IMR-90 (cell line): ENCODE measurements around the gene ARPP21. TPM values are rescaled to one million over a fixed set of nuclear protein-coding genes. Genes with fewer than 3 reads are reported as not detected.

Experiments used
- ATAC-seq: fragments of 200-7000 bp; cut with Tn5 transposase; 2 replicates; pipeline ENCODE4 v1.9.1; 2020; ENCODE audit warnings: low read depth, mild to moderate bottlenecking, moderate library complexity
- BruUV-seq: library from RNA; stranded (reverse); fragments of 400-500 nt; replicated peaks from 2 replicates; lab custom pipeline; 2021; lab: Mats Ljungman, UMichigan
- CTCF ChIA-PET: fragments of 300-600 bp; formaldehyde crosslinking; extraction: SDS; loops from one replicate; lab custom pipeline; 2021; ENCODE audit warnings: antibody characterized with exemption; lab: Yijun Ruan, JAX
- POLR2A ChIA-PET: fragments of 300-600 bp; sonication (Branson Sonifier 250); formaldehyde crosslinking; loops from one replicate; lab custom pipeline; 2022; ENCODE audit warnings: antibody characterized with exemption; ENCODE audit not compliant: unreplicated experiment; lab: Charles Lee
- DNase-seq: peaks from one replicate; pipeline ENCODE4 v3.0.0; 2013
- H2AFZ ChIP-seq: replicated peaks from 2 replicates; pipeline ENCODE3; 2013; ENCODE audit warnings: low read length, mild to moderate bottlenecking; ENCODE audit not compliant: poor library complexity
- H2AK5ac ChIP-seq: 2 replicates; pipeline ENCODE4 v1.6.1; 2013; ENCODE audit warnings: low read depth, low read length, inconsistent platforms
- H2AK9ac ChIP-seq: replicated peaks from 2 replicates; pipeline ENCODE3; 2013; ENCODE audit warnings: mild to moderate bottlenecking, low read depth, low read length, moderate library complexity; ENCODE audit not compliant: poor library complexity
- H2BK120ac ChIP-seq: 2 replicates; pipeline ENCODE4 v1.6.1; 2013; ENCODE audit warnings: low read depth, low read length, inconsistent platforms
- H2BK15ac ChIP-seq: 3 replicates; pipeline ENCODE4 v1.6.1; 2013; ENCODE audit warnings: low read depth, low read length, inconsistent platforms
- H2BK20ac ChIP-seq: 2 replicates; pipeline ENCODE4 v1.6.1; 2013; ENCODE audit warnings: low read depth, mild to moderate bottlenecking, inconsistent platforms, low read length, moderate library complexity
- H2BK5ac ChIP-seq: 2 replicates; pipeline ENCODE4 v1.6.1; 2013; ENCODE audit warnings: mild to moderate bottlenecking, low read depth, low read length, inconsistent platforms; ENCODE audit not compliant: poor library complexity, severe bottlenecking
- H3K14ac ChIP-seq: replicated peaks from 2 replicates; pipeline ENCODE4 v1.6.1; 2013; ENCODE audit warnings: low read depth, low read length, inconsistent platforms
- H3K18ac ChIP-seq: 2 replicates; pipeline ENCODE4 v1.6.1; 2013; ENCODE audit warnings: low read depth, low read length, control low read depth
- H3K23ac ChIP-seq: 2 replicates; pipeline ENCODE4 v1.6.1; 2013; ENCODE audit warnings: low read depth, low read length, inconsistent platforms
- H3K27ac ChIP-seq: 2 replicates; pipeline ENCODE4 v1.5.1; 2013; ENCODE audit warnings: mild to moderate bottlenecking, control low read depth, low read length; ENCODE audit not compliant: insufficient read depth
- H3K27me3 ChIP-seq: 2 replicates; pipeline ENCODE4 v1.6.1; 2013; ENCODE audit warnings: low read length; ENCODE audit not compliant: control insufficient read depth, insufficient read depth
- H3K36me3 ChIP-seq: 2 replicates; pipeline ENCODE4 v1.6.1; 2013; ENCODE audit warnings: low read length, mixed read lengths; ENCODE audit not compliant: control insufficient read depth, insufficient read depth
- H3K4ac ChIP-seq: 2 replicates; pipeline ENCODE4 v1.6.1; 2013; ENCODE audit warnings: low read depth, low read length, inconsistent platforms
- H3K4me1 ChIP-seq: 2 replicates; pipeline ENCODE4 v1.6.1; 2013; ENCODE audit warnings: low read length, mixed read lengths; ENCODE audit not compliant: control insufficient read depth, insufficient read depth
- H3K4me2 ChIP-seq: 2 replicates; pipeline ENCODE4 v1.6.1; 2013; ENCODE audit warnings: low read depth, mild to moderate bottlenecking, control low read depth, low read length, moderate library complexity
- H3K4me3 ChIP-seq: 2 replicates; pipeline ENCODE4 v1.5.1; 2013; ENCODE audit warnings: low read depth, mild to moderate bottlenecking, control low read depth, low read length, moderate library complexity; ENCODE audit not compliant: insufficient read depth
- H3K56ac ChIP-seq: 2 replicates; pipeline ENCODE4 v1.6.1; 2013; ENCODE audit warnings: low read length, inconsistent platforms; ENCODE audit not compliant: insufficient read depth; ENCODE audit errors: extremely low read depth
- H3K79me1 ChIP-seq, 2 experiments: 2 replicates each; pipeline ENCODE4 v1.6.1; 2013; ENCODE audit warnings: low read length in 2 of 2, inconsistent platforms in 1 of 2, low read depth in 1 of 2
- H3K9ac ChIP-seq: 2 replicates; pipeline ENCODE4 v1.6.1; 2013; ENCODE audit warnings: low read depth, low read length, control low read depth
- H3K9me1 ChIP-seq: 2 replicates; pipeline ENCODE4 v1.6.1; 2013; ENCODE audit warnings: low read length, inconsistent platforms; ENCODE audit not compliant: insufficient read depth
- H3K9me3 ChIP-seq: 2 replicates; pipeline ENCODE4 v1.6.1; 2013; ENCODE audit warnings: low read length; ENCODE audit not compliant: control insufficient read depth, insufficient read depth
- H4K20me1 ChIP-seq: 2 replicates; pipeline ENCODE4 v1.6.1; 2013; ENCODE audit warnings: low read length, inconsistent platforms; ENCODE audit not compliant: insufficient read depth
- H4K5ac ChIP-seq: 2 replicates; pipeline ENCODE4 v1.6.1; 2013; ENCODE audit warnings: mild to moderate bottlenecking, low read depth, low read length, control low read depth
- H4K8ac ChIP-seq, 2 experiments: 2 replicates each; pipeline ENCODE4 v1.6.1; 2013; ENCODE audit warnings: low read depth in 2 of 2, low read length in 2 of 2, control low read depth in 1 of 2, inconsistent platforms in 1 of 2
- H4K91ac ChIP-seq: 2 replicates; pipeline ENCODE4 v1.6.1; 2013; ENCODE audit warnings: low read depth, low read length, inconsistent platforms; ENCODE audit not compliant: insufficient read depth
- FOS ChIP-seq: fragments of 150-350 bp; IDR thresholded peaks from 2 replicates; pipeline ENCODE4 v1.6.1; 2016; ENCODE audit warnings: low read depth, low read length
- MAFK ChIP-seq: IDR thresholded peaks from 2 replicates; pipeline ENCODE4 v1.6.1; 2012; ENCODE audit warnings: low read depth, low read length, improper control_type of control experiment
- RAD21 ChIP-seq: IDR thresholded peaks from 2 replicates; pipeline ENCODE4 v1.6.1; 2012; ENCODE audit warnings: low read length, improper control_type of control experiment
- RCOR1 ChIP-seq: IDR thresholded peaks from 2 replicates; pipeline ENCODE4 v1.6.1; 2012; ENCODE audit warnings: mild to moderate bottlenecking, low read length, improper control_type of control experiment; ENCODE audit not compliant: insufficient replicate concordance
- WGBS, 2 experiments: methylation state at CpG; one replicate each; pipeline versions ENCODE4 v1.1.5 to v1.1.7; 2013; ENCODE audit warnings: missing lambda C conversion rate in 2 of 2; ENCODE audit not compliant: insufficient read length in 1 of 2; ENCODE audit errors: extremely low coverage in 2 of 2; 5-methylcytosine and 5-hydroxymethylcytosine counted together
- dilution Hi-C: fragments of 300-500 bp; cut with HindIII; formaldehyde crosslinking; loops from one replicate; pipeline ENCODE4 v1.14.3; 2018; ENCODE audit warnings: low sequenced_read_pairs; ENCODE audit not compliant: unreplicated experiment
- in situ Hi-C: fragments of 300-500 bp; cut with MboI; formaldehyde crosslinking; loops from 3 replicates; pipeline ENCODE4 v1.14.3; 2019; ENCODE audit warnings: low sequenced_read_pairs, inconsistent platforms, mixed read lengths
- intact Hi-C: fragments of 100-400 bp; cut with micrococcal nuclease; formaldehyde crosslinking; loops from 2 replicates; pipeline ENCODE4 v1.10.0; 2022
- polyA plus RNA-seq, 3 experiments: library from polyadenylated mRNA; depleted of rRNA; stranded (reverse); fragments of >200 nt; gene quantifications; 2 replicates each; pipeline ENCODE4 v1.2.3, GENCODE V29; 2012; ENCODE audit warnings: low replicate concordance in 1 of 3
- total RNA-seq: library from RNA; depleted of rRNA; stranded (reverse); fragments of >200 nt; gene quantifications from 2 replicates; pipeline ENCODE4 v1.2.3, GENCODE V29; 2012

ARPP21 gene
- total and polyA plus RNA-seq, 2 of the 4 experiments (the other 2 are of a cell fraction), result not detected

DNA sequence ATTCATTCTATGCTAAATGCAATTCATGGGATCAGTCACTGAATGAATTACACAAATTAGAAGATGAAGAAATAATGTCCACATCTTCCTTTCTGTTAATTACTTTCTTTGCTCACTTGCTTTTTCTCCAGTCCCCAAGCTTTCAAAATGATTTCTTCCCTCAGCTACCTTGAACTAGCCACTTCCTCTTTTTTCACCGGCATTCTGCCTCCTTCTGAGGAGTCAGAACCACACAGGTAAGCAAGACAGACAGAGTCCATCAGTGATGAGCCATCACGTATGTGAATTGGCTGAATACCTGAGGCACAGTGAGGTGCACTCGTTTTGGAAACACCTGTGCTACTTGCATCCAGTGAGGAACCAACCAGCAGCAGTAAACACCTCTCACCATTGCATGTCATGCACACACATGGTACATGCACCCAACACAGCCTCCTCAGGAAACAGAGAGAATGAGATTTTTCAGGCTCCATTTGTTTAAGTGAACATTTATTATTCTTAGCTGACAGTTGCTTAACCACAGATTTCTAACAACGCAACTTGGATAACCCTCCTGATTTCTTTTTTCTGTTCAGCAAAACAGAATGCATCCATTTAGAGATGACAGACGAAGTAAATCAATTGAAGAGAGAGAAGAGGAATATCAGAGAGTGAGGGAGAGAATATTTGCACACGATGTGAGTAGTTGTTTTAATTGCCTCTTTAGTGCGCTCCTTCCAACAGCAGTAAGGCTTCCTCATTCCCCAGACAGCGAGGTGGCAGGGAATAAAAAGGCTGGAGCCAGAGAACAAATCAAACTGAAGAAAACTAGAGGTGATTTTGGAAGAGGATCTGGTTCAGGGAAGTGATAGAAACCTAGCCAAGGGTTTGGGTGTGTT, 69.3 kb downstream of the ARPP21 start:
- DNase-seq (no peak), ATAC-seq (no peak)
- H3K56ac ChIP-seq, result no peak overlapping the region
- H3K9me3 ChIP-seq, result 0 out of 2 replicates have a peak, but pooled peaks cover 2% of the 10 kb centered on the region
- H2AK9ac ChIP-seq, result no peak overlapping the region
- H3K27ac ChIP-seq, result no peak overlapping the region
- no peak overlapping the region for H3K4me3 ChIP-seq
- no peak overlapping the region for H2BK5ac ChIP-seq
- H2BK120ac ChIP-seq, result no peak overlapping the region
- no peaks in the 10 kb centered on the region for H3K36me3 ChIP-seq
- H2AFZ ChIP-seq, result no peak overlapping the region
- no peaks in the 10 kb centered on the region for H3K79me1 ChIP-seq
- no peak overlapping the region for H4K5ac ChIP-seq
- CTCF ChIA-PET, result no interaction called here
- no peak overlapping the region for H4K91ac ChIP-seq
- no peaks in the 10 kb centered on the region for H4K20me1 ChIP-seq
- H3K9me1 ChIP-seq, result no peaks in the 10 kb centered on the region
- no peaks in the 10 kb centered on the region for H3K4me1 ChIP-seq
- H3K23ac ChIP-seq, result no peak overlapping the region
- WGBS, 2 experiments, result no CpG with 5 or more reads among the region's 8 CpGs
- dilution Hi-C loops (no loop called here), in situ Hi-C loops (no loop called here), intact Hi-C loops (no loop called here)
- H3K9ac ChIP-seq, result no peak overlapping the region
- no peak overlapping the region for H3K4ac ChIP-seq
- no TSS peak for BruUV-seq
- H3K27me3 ChIP-seq, result no peaks in the 10 kb centered on the region
- POLR2A ChIA-PET, result no interaction called here
- no peak overlapping the region for H2BK15ac ChIP-seq
- no peak overlapping the region for H2AK5ac ChIP-seq
- no peak overlapping the region for H3K18ac ChIP-seq
- H3K14ac ChIP-seq, result no peak overlapping the region
- H4K8ac ChIP-seq, result no peak overlapping the region
- H3K4me2 ChIP-seq, result no peak overlapping the region
- no peak for TF ChIP-seq MAFK
- no peak for TF ChIP-seq RCOR1
- TF ChIP-seq FOS, result no peak
- no peak for TF ChIP-seq RAD21
- H2BK20ac ChIP-seq, result no peak overlapping the region
